GM12873 (cell line): ENCODE results near the gene SCNN1A.

Source experiments
- TF ChIP-seq, protein P1 (sequence below): IDR thresholded peaks from 2 replicates; pipeline ENCODE4 v1.5.1; 2012; ENCODE audit warnings: low read depth, mild to moderate bottlenecking, moderate library complexity, low read length, control low read depth; ENCODE audit not compliant: insufficient read depth; ENCODE audit errors: missing control alignments

Gene SCNN1A

GRCh38 chr12:6383572-6384498, 8.5 kb upstream of the SCNN1A start, which contains the start of gene LTBR:
TSS of gene LTBR (plus strand) at chr12:6384162. CDS start at chr12:6384359, 197 bp downstream.
- TF ChIP-seq, protein P1, sequence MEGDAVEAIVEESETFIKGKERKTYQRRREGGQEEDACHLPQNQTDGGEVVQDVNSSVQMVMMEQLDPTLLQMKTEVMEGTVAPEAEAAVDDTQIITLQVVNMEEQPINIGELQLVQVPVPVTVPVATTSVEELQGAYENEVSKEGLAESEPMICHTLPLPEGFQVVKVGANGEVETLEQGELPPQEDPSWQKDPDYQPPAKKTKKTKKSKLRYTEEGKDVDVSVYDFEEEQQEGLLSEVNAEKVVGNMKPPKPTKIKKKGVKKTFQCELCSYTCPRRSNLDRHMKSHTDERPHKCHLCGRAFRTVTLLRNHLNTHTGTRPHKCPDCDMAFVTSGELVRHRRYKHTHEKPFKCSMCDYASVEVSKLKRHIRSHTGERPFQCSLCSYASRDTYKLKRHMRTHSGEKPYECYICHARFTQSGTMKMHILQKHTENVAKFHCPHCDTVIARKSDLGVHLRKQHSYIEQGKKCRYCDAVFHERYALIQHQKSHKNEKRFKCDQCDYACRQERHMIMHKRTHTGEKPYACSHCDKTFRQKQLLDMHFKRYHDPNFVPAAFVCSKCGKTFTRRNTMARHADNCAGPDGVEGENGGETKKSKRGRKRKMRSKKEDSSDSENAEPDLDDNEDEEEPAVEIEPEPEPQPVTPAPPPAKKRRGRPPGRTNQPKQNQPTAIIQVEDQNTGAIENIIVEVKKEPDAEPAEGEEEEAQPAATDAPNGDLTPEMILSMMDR, result no peak

GRCh38 chr12:6382982-6383381, 7.6 kb upstream of the SCNN1A start:
- TF ChIP-seq, protein P1, result no peak

DNA sequence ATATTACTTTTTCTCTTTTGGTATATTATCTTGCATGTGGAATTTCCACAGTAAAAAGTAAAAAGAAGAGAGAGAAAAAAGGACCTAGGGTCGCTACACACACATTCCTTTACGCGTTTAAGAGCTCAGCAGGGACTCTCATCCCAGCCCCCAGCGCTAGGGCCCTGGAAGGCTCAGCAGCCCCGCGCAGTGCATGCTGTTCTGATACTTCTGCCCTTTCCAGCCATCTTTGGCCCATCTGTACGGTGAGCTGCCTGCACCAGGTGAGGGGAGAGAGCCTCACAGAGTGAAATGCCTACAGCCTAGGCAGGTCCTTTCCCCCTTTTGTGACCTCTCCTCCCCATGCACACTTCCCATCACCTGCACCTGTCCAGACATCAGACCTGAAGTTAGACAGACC, 7.0 kb upstream of the SCNN1A start:
- TF ChIP-seq, protein P1, result no peak

DNA sequence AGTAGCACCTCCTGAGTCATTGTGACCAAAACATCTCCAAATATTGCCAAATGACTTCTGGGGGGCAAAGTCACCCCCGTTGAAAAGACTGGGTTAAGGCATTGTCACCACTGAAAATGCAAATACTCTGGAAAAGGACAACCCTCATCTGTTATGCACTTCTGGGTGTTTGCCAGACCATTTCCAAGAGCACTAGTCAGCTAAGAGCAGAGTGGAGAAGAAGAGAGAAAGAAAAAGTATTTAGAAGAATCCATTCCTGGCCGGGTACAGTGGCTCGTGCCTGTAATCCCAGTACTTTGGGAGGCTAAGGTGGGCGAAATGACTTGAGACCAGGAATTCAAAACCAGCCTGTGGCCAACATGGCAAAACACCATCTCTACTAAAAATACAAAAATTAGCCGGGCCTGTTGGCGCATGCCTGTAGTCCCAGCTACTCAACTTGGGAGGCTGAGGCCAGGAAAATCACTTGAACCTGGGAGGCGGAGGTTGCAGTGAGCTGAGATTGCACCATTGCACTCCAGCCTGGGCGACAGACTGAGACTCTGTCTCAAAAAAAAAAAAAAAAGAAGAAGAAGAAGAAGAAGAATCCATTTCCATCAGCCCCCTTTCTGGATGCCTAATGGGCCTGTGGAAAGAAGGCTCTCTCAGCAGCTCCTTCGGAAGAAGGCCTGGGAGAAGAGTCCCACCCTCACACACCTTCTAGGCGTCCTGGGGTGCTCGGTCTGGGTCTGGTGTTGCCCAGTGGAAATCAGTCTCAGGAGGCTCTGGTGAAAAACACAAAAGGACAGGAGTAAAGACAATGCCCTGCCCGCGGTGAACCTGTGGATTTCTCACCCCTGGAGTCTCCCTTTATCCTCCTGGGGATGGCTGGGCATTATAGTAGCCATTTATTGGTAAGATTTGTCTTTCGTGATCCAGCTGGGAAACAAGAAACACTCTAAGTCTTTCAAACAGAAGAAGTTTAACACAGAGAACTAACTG, 5.1 kb upstream of the SCNN1A start:
- TF ChIP-seq, protein P1, result no peak

DNA sequence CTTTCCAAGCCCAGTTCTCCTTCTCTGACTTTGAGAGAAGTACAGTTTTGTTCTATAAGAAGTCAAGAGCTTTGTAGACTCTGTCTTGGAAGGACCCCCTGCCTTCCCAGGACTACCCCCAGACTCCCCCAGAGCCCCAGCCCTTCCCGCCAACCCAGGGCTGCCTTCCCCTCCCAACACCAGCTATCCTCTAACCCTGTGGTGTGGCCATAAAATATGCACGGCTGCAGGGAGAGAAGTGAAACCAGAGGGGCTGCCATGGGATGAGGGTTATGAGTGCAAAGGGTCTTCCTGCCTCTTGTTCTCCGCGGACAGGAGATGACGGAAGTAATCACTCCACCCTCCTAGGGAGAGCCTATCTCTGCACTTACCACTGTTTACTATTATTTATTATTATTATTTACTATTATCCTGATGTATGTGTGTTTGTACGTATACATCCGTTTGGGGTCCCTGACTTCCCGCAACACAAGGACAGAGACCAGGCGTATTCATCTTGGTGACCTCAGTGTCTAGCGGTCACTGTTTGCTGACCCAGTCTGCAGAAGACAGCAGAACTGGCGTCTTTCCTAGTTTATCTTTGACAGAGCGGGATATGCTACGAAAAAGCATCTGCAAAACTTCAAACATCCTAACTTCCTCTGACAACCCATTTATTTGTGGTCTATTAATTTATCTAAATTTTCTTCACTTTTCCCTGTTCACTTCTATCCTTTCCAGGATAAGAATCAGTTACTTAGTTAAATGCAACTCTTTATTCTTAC, 3.5 kb upstream of the SCNN1A start:
- TF ChIP-seq, protein P1, result no peak

DNA sequence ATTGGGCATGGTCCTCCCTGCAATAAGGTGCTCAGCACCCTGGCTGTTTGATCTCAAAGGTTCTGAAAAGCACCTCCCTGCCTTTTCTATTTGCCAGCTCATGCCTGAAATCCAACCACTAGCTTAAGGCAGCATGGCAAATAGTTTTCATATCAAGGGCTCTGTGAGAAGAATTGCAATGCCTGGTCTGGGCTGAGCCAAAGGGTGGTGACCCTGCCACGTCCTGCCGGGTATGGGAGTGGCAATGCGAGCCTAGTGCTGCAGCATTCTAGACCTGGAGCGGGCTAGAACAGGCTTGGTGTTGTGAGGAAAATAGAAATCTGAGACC, 2.3 kb upstream of the SCNN1A start:
- TF ChIP-seq, protein P1, result no peak
